ENCODE measurements around the gene LARGE1.
"Not testable (repeated sequence)": the region's sequence is repeated elsewhere in the genome, so short reads cannot be mapped to it uniquely, and the experiment has no call there.

The LARGE1 gene

GRCh38 chr22:33861216-33861875 is 58.9 kb downstream of the LARGE1 start:
- TF ChIP-seq MYC (IDR thresholded peaks at IDR 0.05; ENCODE audit: low read depth, low read length) (0 out of 2 replicates have a peak, but pooled peaks have one; percentile 21), POLR2A (IDR thresholded peaks at IDR 0.05; ENCODE audit: extremely low read depth, insufficient read length) (no peak)
- TF ChIP-seq, protein P1, sequence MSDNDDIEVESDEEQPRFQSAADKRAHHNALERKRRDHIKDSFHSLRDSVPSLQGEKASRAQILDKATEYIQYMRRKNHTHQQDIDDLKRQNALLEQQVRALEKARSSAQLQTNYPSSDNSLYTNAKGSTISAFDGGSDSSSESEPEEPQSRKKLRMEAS (IDR thresholded peaks at IDR 0.05; ENCODE audit: low read depth, low read length) = peak; percentile 68; the same call in 1 of the 2 replicates
- no peak overlapping the region for H3K4me3 ChIP-seq (ENCODE audit: low read depth, low read length)
- peak; percentile 73 for DNase-seq (ENCODE audit: low read depth)

DNA sequence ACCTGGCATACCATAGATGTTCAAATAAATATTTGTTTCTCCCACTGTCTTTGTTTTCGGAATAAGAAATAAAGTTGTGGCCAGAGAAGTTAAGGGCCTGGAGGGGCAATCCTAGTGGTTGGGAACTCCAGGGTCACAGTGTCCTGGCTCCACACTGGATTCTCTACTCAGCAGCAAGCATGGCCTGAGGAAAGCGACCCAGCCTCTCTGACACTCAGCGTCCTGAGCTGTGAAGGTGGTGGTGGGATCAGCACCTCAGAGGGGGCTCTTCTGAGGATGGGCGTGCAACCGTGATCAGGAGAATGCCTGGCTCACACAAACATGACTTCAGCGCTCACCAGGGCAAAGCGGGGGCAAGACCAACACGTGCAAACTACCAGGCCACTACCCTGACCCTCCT is 59.9 kb downstream of the LARGE1 start:
- no peak for TF ChIP-seq POLR2A (IDR thresholded peaks at IDR 0.05; ENCODE audit: extremely low read depth, insufficient read length)
- no peak for TF ChIP-seq CTCF (IDR thresholded peaks at IDR 0.05; ENCODE audit: low read depth, low read length)
- TF ChIP-seq, protein P1 (IDR thresholded peaks at IDR 0.05; ENCODE audit: low read depth, low read length) = no peak
- TF ChIP-seq MYC (IDR thresholded peaks at IDR 0.05; ENCODE audit: low read depth, low read length) = no peak
- H3K4me3 ChIP-seq (ENCODE audit: low read depth, low read length) = no peak overlapping the region
- DNase-seq (ENCODE audit: low read depth) = no peak

GRCh38 chr22:33859311-33859710 is 61.0 kb downstream of the LARGE1 start:
- TF ChIP-seq CTCF (IDR thresholded peaks at IDR 0.05; ENCODE audit: low read depth, low read length) (no peak), MYC (IDR thresholded peaks at IDR 0.05; ENCODE audit: low read depth, low read length) (no peak)
- TF ChIP-seq, protein P1 (IDR thresholded peaks at IDR 0.05; ENCODE audit: low read depth, low read length) = no peak
- no peak overlapping the region for H3K4me3 ChIP-seq (ENCODE audit: low read depth, low read length)
- DNase-seq (ENCODE audit: low read depth) = no peak

DNA sequence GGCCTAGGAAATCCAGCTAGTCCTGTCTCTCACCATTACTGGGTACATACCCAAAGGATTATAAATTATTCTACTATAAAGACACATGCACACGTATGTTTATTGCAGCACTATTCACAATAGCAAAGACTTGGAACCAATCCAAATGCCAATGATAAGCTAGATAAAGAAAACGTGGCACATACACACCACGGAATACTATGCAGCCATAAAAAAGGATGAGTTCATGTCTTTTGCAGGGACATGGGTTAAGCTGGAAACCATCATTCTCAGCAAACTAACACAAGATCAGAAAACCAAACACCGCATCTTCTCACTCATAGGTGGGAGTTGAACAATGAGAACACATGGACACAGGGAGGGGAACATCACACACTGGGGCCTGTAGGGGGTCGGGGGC is 61.6 kb downstream of the LARGE1 start:
- H3K4me3 ChIP-seq (ENCODE audit: low read depth, low read length); DNase-seq (ENCODE audit: low read depth): not testable (repeated sequence)

- DNase-seq (ENCODE audit: low read depth); H3K4me3 ChIP-seq (ENCODE audit: low read depth, low read length): not testable (repeated sequence)
These were observed 62.5 kb downstream of the LARGE1 start for GRCh38 chr22:33857767-33858166.

- DNase-seq (ENCODE audit: low read depth) = peak; percentile 57
- no peak overlapping the region for H3K4me3 ChIP-seq (ENCODE audit: low read depth, low read length)
- TF ChIP-seq, protein P1 (IDR thresholded peaks at IDR 0.05; ENCODE audit: low read depth, low read length) = no peak
- TF ChIP-seq MYC (IDR thresholded peaks at IDR 0.05; ENCODE audit: low read depth, low read length) (no peak), POLR2A (IDR thresholded peaks at IDR 0.05; ENCODE audit: extremely low read depth, insufficient read length) (no peak), CTCF (IDR thresholded peaks at IDR 0.05; ENCODE audit: low read depth, low read length) (no peak)
These were observed 65.6 kb downstream of the LARGE1 start for GRCh38 chr22:33854724-33855123.

GRCh38 chr22:33853200-33854097 is 66.8 kb downstream of the LARGE1 start:
- peak; percentile 90 for DNase-seq (ENCODE audit: low read depth)
- no peak for TF ChIP-seq CTCF (IDR thresholded peaks at IDR 0.05; ENCODE audit: low read depth, low read length)
- no peak for TF ChIP-seq POLR2A (IDR thresholded peaks at IDR 0.05; ENCODE audit: extremely low read depth, insufficient read length)
- TF ChIP-seq, protein P1 (IDR thresholded peaks at IDR 0.05; ENCODE audit: low read depth, low read length) = no peak
- TF ChIP-seq MYC (IDR thresholded peaks at IDR 0.05; ENCODE audit: low read depth, low read length) = no peak
- H3K4me3 ChIP-seq (ENCODE audit: low read depth, low read length) = peak overlapping the region; percentile 63

All from NB4 (cell line).